H1 (cell line): ENCODE measurements around the gene GPS2. TPM values are rescaled to one million over a fixed set of nuclear protein-coding genes. Genes with fewer than 3 reads are reported as not detected.

ENCODE experiments used
- CTCF ChIA-PET: fragments of 300-600 bp; sonication (Branson Sonifier 250); formaldehyde crosslinking; loops from one replicate; lab custom pipeline; 2021; ENCODE audit not compliant: partially characterized antibody; lab: Charles Lee
- POLR2A ChIA-PET: fragments of 300-600 bp; sonication (Branson Sonifier 250); formaldehyde crosslinking; loops from one replicate; lab custom pipeline; 2021; ENCODE audit warnings: inconsistent platforms; ENCODE audit not compliant: partially characterized antibody; lab: Charles Lee
- DNase-seq, 2 experiments: peaks; one replicate each; pipeline versions ENCODE4 v3.0.0 to v3.0.0-alpha.2; 2010 to 2022; ENCODE audit warnings: low spot score in 2 of 2, low read depth in 1 of 2, mixed read lengths in 1 of 2
- FAIRE-seq: peaks from 2 replicates; lab custom pipeline; 2011; peaks lifted over from hg19 to GRCh38; lab: Jason Lieb, UNC
- H2AFZ ChIP-seq: 2 replicates; pipeline ENCODE4 v1.8.1; 2012; ENCODE audit warnings: low read length, inconsistent platforms
- H2AK5ac ChIP-seq: 2 replicates; pipeline ENCODE4 v1.6.1; 2013; ENCODE audit warnings: low read depth, low read length
- H2BK120ac ChIP-seq: replicated peaks from 2 replicates; pipeline ENCODE3; 2013; ENCODE audit warnings: low read depth, low read length, inconsistent platforms
- H2BK12ac ChIP-seq: 2 replicates; pipeline ENCODE4 v1.6.1; 2013; ENCODE audit warnings: low read depth, low read length
- H2BK15ac ChIP-seq: 2 replicates; pipeline ENCODE4 v1.6.1; 2013; ENCODE audit warnings: low read length
- H2BK20ac ChIP-seq: 2 replicates; pipeline ENCODE4 v1.6.1; 2013; ENCODE audit warnings: low read length
- H2BK5ac ChIP-seq: 2 replicates; pipeline ENCODE4 v1.6.1; 2013; ENCODE audit warnings: low read depth, low read length
- H3K14ac ChIP-seq: 2 replicates; pipeline ENCODE4 v1.6.1; 2013; ENCODE audit warnings: inconsistent platforms; ENCODE audit not compliant: insufficient read length
- H3K18ac ChIP-seq: 2 replicates; pipeline ENCODE4 v1.6.1; 2013; ENCODE audit warnings: low read length; ENCODE audit errors: extremely low read depth
- H3K23ac ChIP-seq: 2 replicates; pipeline ENCODE4 v1.6.1; 2013; ENCODE audit warnings: inconsistent platforms; ENCODE audit not compliant: insufficient read length
- H3K23me2 ChIP-seq: 2 replicates; pipeline ENCODE4 v1.6.1; 2013; ENCODE audit warnings: low read depth, low read length
- H3K27ac ChIP-seq: 2 replicates; pipeline ENCODE4 v1.6.1; 2011; ENCODE audit warnings: low read depth, low read length, inconsistent platforms
- H3K27me3 ChIP-seq, 4 experiments: replicated peaks in 1 of 4; 1 replicate in 1 of 4; 2 replicates in 3 of 4; pipeline versions ENCODE4 v1.6.1 to v1.8.1; 2011 to 2013; ENCODE audit warnings: low read length in 3 of 4, mild to moderate bottlenecking in 3 of 4, inconsistent platforms in 2 of 4, mixed read lengths in 2 of 4, moderate library complexity in 1 of 4; ENCODE audit not compliant: control insufficient read depth in 3 of 4, insufficient read depth in 3 of 4; ENCODE audit errors: extremely low read depth in 1 of 4
- H3K36me3 ChIP-seq, 4 experiments: 2 replicates each; pipeline versions ENCODE4 v1.6.1 to v1.8.1; 2011 to 2013; ENCODE audit warnings: mild to moderate bottlenecking in 4 of 4, low read length in 3 of 4, moderate library complexity in 2 of 4, control low read depth in 1 of 4, inconsistent platforms in 1 of 4; ENCODE audit not compliant: insufficient read depth in 4 of 4, control insufficient read depth in 2 of 4
- H3K4ac ChIP-seq: replicated peaks from 2 replicates; pipeline ENCODE3; 2013; ENCODE audit warnings: low read length, low read depth, mixed read lengths, inconsistent platforms; ENCODE audit not compliant: insufficient read length
- H3K4me1 ChIP-seq, 4 experiments: replicated peaks in 1 of 4; 1 replicate in 1 of 4; 2 replicates in 3 of 4; pipeline versions ENCODE4 v1.6.1 to v1.8.1; 2011 to 2013; ENCODE audit warnings: low read length in 3 of 4, inconsistent platforms in 2 of 4, mixed read lengths in 1 of 4; ENCODE audit not compliant: insufficient read depth in 4 of 4, control insufficient read depth in 3 of 4
- H3K4me2 ChIP-seq, 2 experiments: 2 replicates each; pipeline versions ENCODE4 v1.6.1 to v1.8.1; 2011 to 2013; ENCODE audit warnings: low read depth in 2 of 2, low read length in 2 of 2, control low read depth in 1 of 2, inconsistent platforms in 1 of 2, mild to moderate bottlenecking in 1 of 2; ENCODE audit not compliant: insufficient read depth in 1 of 2
- H3K4me3 ChIP-seq, 4 experiments: fragments of 200-600, 300-600 bp in 1 of 4; sonication (generic), shearing (Covaris generic), sonication (Bioruptor Twin) in 1 of 4; 2 replicates each; pipeline versions ENCODE4 v1.5.1 to v1.8.1; 2011 to 2016; ENCODE audit warnings: low read length in 4 of 4, low read depth in 3 of 4, control low read depth in 2 of 4, inconsistent platforms in 2 of 4, mild to moderate bottlenecking in 2 of 4, mixed read lengths in 1 of 4, moderate library complexity in 1 of 4; ENCODE audit not compliant: insufficient read depth in 2 of 4; ENCODE audit errors: extremely low read depth in 1 of 4
- H3K56ac ChIP-seq: replicated peaks from 2 replicates; pipeline ENCODE3; 2013; ENCODE audit warnings: low read depth, mild to moderate bottlenecking, mixed read lengths, low read length, inconsistent platforms; ENCODE audit not compliant: insufficient read length
- H3K79me1 ChIP-seq: 2 replicates; pipeline ENCODE4 v1.6.1; 2013; ENCODE audit warnings: low read depth, low read length, control low read depth
- H3K79me2 ChIP-seq, 2 experiments: 2 replicates each; pipeline versions ENCODE4 v1.6.1 to v1.8.1; 2012 to 2013; ENCODE audit warnings: low read length in 2 of 2, mild to moderate bottlenecking in 2 of 2, inconsistent platforms in 1 of 2; ENCODE audit not compliant: insufficient read depth in 2 of 2, control insufficient read depth in 1 of 2
- H3K9ac ChIP-seq, 4 experiments: replicated peaks in 1 of 4; 1 replicate in 1 of 4; 2 replicates in 3 of 4; pipeline versions ENCODE4 v1.6.1 to v1.8.1; 2011 to 2013; ENCODE audit warnings: low read depth in 3 of 4, low read length in 3 of 4, control low read depth in 2 of 4, mild to moderate bottlenecking in 2 of 4, moderate library complexity in 2 of 4, inconsistent platforms in 1 of 4; ENCODE audit errors: extremely low read depth in 1 of 4
- H3K9me3 ChIP-seq, 2 experiments: 2 replicates each; pipeline versions ENCODE4 v1.6.1 to v1.8.1; 2012 to 2013; ENCODE audit warnings: mild to moderate bottlenecking in 2 of 2, moderate library complexity in 2 of 2, control low read depth in 1 of 2, inconsistent platforms in 1 of 2, low read depth in 1 of 2, low read length in 1 of 2, mixed read lengths in 1 of 2; ENCODE audit not compliant: insufficient read depth in 2 of 2
- H4K20me1 ChIP-seq, 2 experiments: replicated peaks in 1 of 2; 2 replicates each; pipeline versions ENCODE3 to v1.8.1; 2011 to 2013; ENCODE audit warnings: inconsistent platforms in 2 of 2, low read length in 2 of 2, mild to moderate bottlenecking in 1 of 2; ENCODE audit not compliant: insufficient read depth in 2 of 2, control insufficient read depth in 1 of 2
- H4K5ac ChIP-seq: 2 replicates; pipeline ENCODE4 v1.6.1; 2013; ENCODE audit warnings: low read length, low read depth, mixed read lengths, inconsistent platforms; ENCODE audit not compliant: insufficient read length
- H4K8ac ChIP-seq: 2 replicates; pipeline ENCODE4 v1.8.0; 2013; ENCODE audit warnings: mild to moderate bottlenecking, moderate library complexity, low read length, inconsistent platforms; ENCODE audit not compliant: insufficient read depth; ENCODE audit errors: extremely low read depth
- H4K91ac ChIP-seq: replicated peaks from 2 replicates; pipeline ENCODE3; 2013; ENCODE audit warnings: low read length, mixed read lengths, inconsistent platforms; ENCODE audit not compliant: insufficient read length
- BACH1 ChIP-seq: IDR thresholded peaks from 2 replicates; pipeline ENCODE4 v1.6.1; 2012; ENCODE audit warnings: low read length, improper control_type of control experiment
- CHD2 ChIP-seq: IDR thresholded peaks from 2 replicates; pipeline ENCODE4 v1.6.1; 2012; ENCODE audit warnings: low read length, improper control_type of control experiment
- HDAC6 ChIP-seq: IDR thresholded peaks from one replicate; pipeline ENCODE4 v1.7.1; 2012; ENCODE audit warnings: low read depth, mild to moderate bottlenecking, inconsistent platforms, low read length, moderate library complexity
- JUN ChIP-seq: IDR thresholded peaks from 2 replicates; pipeline ENCODE4 v1.6.1; 2011; ENCODE audit warnings: low read depth, mild to moderate bottlenecking, improper control_type of control experiment, low read length
- MAFK ChIP-seq: IDR thresholded peaks from 2 replicates; pipeline ENCODE4 v1.6.1; 2012; ENCODE audit warnings: low read depth, mild to moderate bottlenecking, improper control_type of control experiment, low read length
- NANOG ChIP-seq: IDR thresholded peaks from 2 replicates; pipeline ENCODE4 v1.6.1; 2011; ENCODE audit warnings: low read length, low read depth, mild to moderate bottlenecking, inconsistent platforms; ENCODE audit not compliant: insufficient read depth, poor library complexity, severe bottlenecking
- NRF1 ChIP-seq: IDR thresholded peaks from 2 replicates; pipeline ENCODE4 v1.6.1; 2011; ENCODE audit warnings: mild to moderate bottlenecking, low read depth, low read length, improper control_type of control experiment
- SIX5 ChIP-seq: IDR thresholded peaks from 2 replicates; pipeline ENCODE4 v1.6.1; 2011; ENCODE audit warnings: mild to moderate bottlenecking, low read depth, low read length
- SRF ChIP-seq: IDR thresholded peaks from 2 replicates; pipeline ENCODE4 v1.6.1; 2011; ENCODE audit warnings: mild to moderate bottlenecking, low read depth, low read length, moderate library complexity
- SUZ12 ChIP-seq: fragments of 200-600 bp; sonication (generic); IDR thresholded peaks from 2 replicates; pipeline ENCODE4 v1.6.1; 2012; ENCODE audit warnings: mild to moderate bottlenecking, inconsistent platforms, low read length, moderate library complexity, mixed read lengths
- YY1 ChIP-seq: IDR thresholded peaks from 2 replicates; pipeline ENCODE4 v1.6.1; 2011; ENCODE audit warnings: low read depth, mild to moderate bottlenecking, low read length
- WGBS, 2 experiments: shearing (Covaris generic) in 1 of 2; methylation state at CpG; one replicate each; pipeline versions ENCODE4 v1.1.6 to v1.1.7; 2013 to 2015; ENCODE audit warnings: low lambda C conversion rate in 2 of 2, mixed read lengths in 2 of 2, inconsistent platforms in 1 of 2, low coverage in 1 of 2, missing lambda C conversion rate in 1 of 2; ENCODE audit not compliant: insufficient replicate concordance in 2 of 2, insufficient coverage in 1 of 2, insufficient read length in 1 of 2; ENCODE audit errors: extremely low coverage in 1 of 2, missing lambda C conversion rate in 1 of 2; 5-methylcytosine and 5-hydroxymethylcytosine counted together
- polyA plus RNA-seq, 7 experiments: library from polyadenylated mRNA; depleted of rRNA in 3 of 7; stranded (reverse) in 5 of 7; unstranded in 2 of 7; fragments of >200 nt in 5 of 7; fragments of 200-250 nt in 2 of 7; gene quantifications; 1 replicate in 5 of 7; 2 replicates in 1 of 7; 4 replicates in 1 of 7; pipeline versions ENCODE4 v1.2.1 to v1.2.3, GENCODE V29; 2011 to 2013; ENCODE audit warnings: missing spikeins in 2 of 7, mixed read lengths in 2 of 7
- total RNA-seq: library from RNA; stranded (reverse); fragmentation: NEBNext Ultra II Directional; extraction: Animal tissue kit (Norgen Biotek cat#: 25700); gene quantifications from 2 replicates; pipeline ENCODE4 v1.2.1, GENCODE V29; 2021

GPS2 gene
- total and polyA plus RNA-seq, 2 of the 8 experiments (the other 6 are each of a cell fraction or from before 2014, with no cell fraction given) = 67.0 to 152 TPM

- no peak overlapping the region for H4K91ac ChIP-seq
- H3K14ac ChIP-seq = no peak overlapping the region
- H3K4ac ChIP-seq = no peak overlapping the region
- H3K4me2 ChIP-seq = peak overlapping the region in 1 of 2 experiments; percentile 3; a peak in 1 of 4 replicates
- no peaks in the 10 kb centered on the region for H4K20me1 ChIP-seq
- no peak for DNase-seq
- no peak overlapping the region for H4K5ac ChIP-seq
- peaks cover 0 to 8% (median 2%) of the 10 kb centered on the region in 4 experiments; a peak in 5 of 7 replicates for H3K4me1 ChIP-seq
- no peak overlapping the region for H2BK5ac ChIP-seq
- H2BK15ac ChIP-seq = peak overlapping the region; percentile 81; the same call in 1 of the 2 replicates
- POLR2A ChIA-PET = interaction anchor here (0.7 to 2.2 kb wide), 8 partner anchors 11 to 128 kb away, joined by 3 to 8 read pairs (median 4); partner anchors contain the start of genes ACAP1, FGF11, POLR2A and SLC35G6
- no peak overlapping the region for H3K9ac ChIP-seq
- TF ChIP-seq BACH1 (no peak), YY1 (no peak), NANOG (no peak), CHD2 (no peak), SUZ12 (no peak), JUN (no peak), NRF1 (no peak), SIX5 (no peak), MAFK (no peak), HDAC6 (no peak), SRF (no peak)
- TF ChIP-seq, all 59 proteins: peak for 0
- Histone ChIP-seq H2BK120ac (no peak overlapping the region), H3K79me2 (no peaks in the 10 kb centered on the region), H3K18ac (0 out of 2 replicates have a peak overlapping the region, but pooled peaks have one; percentile 32), H3K9me3 (no peaks in the 10 kb centered on the region), H2AK5ac (no peak overlapping the region), H3K27me3 (no peaks in the 10 kb centered on the region), H2BK20ac (no peak overlapping the region), H2BK12ac (no peak overlapping the region), H3K4me3 (peak overlapping the region in 1 of 4 experiments; percentile 45; a peak in 2 of 8 replicates), H2AFZ (no peak overlapping the region), H3K23ac (no peak overlapping the region), H3K27ac (no peak overlapping the region), H3K36me3 (no peaks in the 10 kb centered on the region), H4K8ac (no peak overlapping the region; the same call in 1 of the 2 replicates), H3K56ac (no peak overlapping the region), H3K79me1 (no peaks in the 10 kb centered on the region), H3K23me2 (peaks cover 2% of the 10 kb centered on the region; the same call in 1 of the 2 replicates)
- CTCF ChIA-PET = interaction anchor here (0.6 to 6.5 kb wide), 29 partner anchors 11 to 216 kb away, joined by 3 to 56 read pairs (median 7); partner anchors contain the start of genes ACAP1, CHRNB1, NEURL4 and PLSCR3
- 81% methylated on average over 8 of the region's 8 CpGs; no CpG with 5 or more reads in 1 of the 2 experiments for WGBS, 2 experiments
- no peak for FAIRE-seq
Measured at GRCh38 chr17:7356756-7357155, 41.6 kb upstream of the GPS2 start.
